Smooth muscle cell (in vitro differentiated cells): ENCODE data around the gene NPVF. TPM values are rescaled to one million over a fixed set of nuclear protein-coding genes. Genes with fewer than 3 reads are reported as not detected.

Experiments used
- DNase-seq: peaks from one replicate; lab custom pipeline; 2025; ENCODE audit not compliant: unreplicated experiment; lab: John Stamatoyannopoulos, UW
- H2AFZ ChIP-seq: fragments of 200-600 bp; sonication (generic); 2 replicates; pipeline ENCODE4 v1.6.0; 2016; ENCODE audit warnings: antibody characterized with exemption, low read depth, mild to moderate bottlenecking
- H3F3A ChIP-seq: fragments of 200-600 bp; sonication (generic); 2 replicates; pipeline ENCODE4 v1.6.0; 2017; ENCODE audit warnings: antibody characterized with exemption, low read depth
- H3K27ac ChIP-seq: fragments of 200-600 bp; sonication (generic); 2 replicates; pipeline ENCODE4 v1.5.1; 2016; ENCODE audit warnings: low read depth, mild to moderate bottlenecking
- H3K27me3 ChIP-seq: fragments of 200-600 bp; sonication (generic); 2 replicates; pipeline ENCODE4 v1.6.1; 2016; ENCODE audit warnings: low read depth, mild to moderate bottlenecking
- H3K36me3 ChIP-seq: fragments of 200-600 bp; sonication (generic); 2 replicates; pipeline ENCODE4 v1.5.1; 2016; ENCODE audit warnings: low read depth
- H3K4me1 ChIP-seq: fragments of 200-600 bp; sonication (generic); 2 replicates; pipeline ENCODE4 v1.5.1; 2016; ENCODE audit warnings: low read depth
- H3K4me2 ChIP-seq: fragments of 200-600 bp; sonication (generic); 2 replicates; pipeline ENCODE4 v1.6.0; 2016; ENCODE audit warnings: mild to moderate bottlenecking
- H3K4me3 ChIP-seq: fragments of 200-600 bp; sonication (generic); 2 replicates; pipeline ENCODE4 v1.5.1; 2016; ENCODE audit warnings: mild to moderate bottlenecking
- H3K79me2 ChIP-seq: fragments of 200-600 bp; sonication (generic); 2 replicates; pipeline ENCODE4 v1.6.0; 2016; ENCODE audit warnings: low read depth, mild to moderate bottlenecking
- H3K9ac ChIP-seq: fragments of 200-600 bp; sonication (generic); 2 replicates; pipeline ENCODE4 v1.6.0; 2016; ENCODE audit warnings: low read depth
- H3K9me3 ChIP-seq: fragments of 200-600 bp; sonication (generic); replicated peaks from 2 replicates; pipeline ENCODE4 v1.5.1; 2016; ENCODE audit warnings: low read depth
- H4K20me1 ChIP-seq: fragments of 200-600 bp; sonication (generic); 2 replicates; pipeline ENCODE4 v1.6.0; 2016; ENCODE audit warnings: low read depth
- CTCF ChIP-seq: fragments of 200-600 bp; sonication (generic); IDR thresholded peaks from 2 replicates; pipeline ENCODE4 v1.5.1; 2017; ENCODE audit warnings: borderline replicate concordance, mild to moderate bottlenecking, antibody characterized with exemption; ENCODE audit not compliant: insufficient read depth, poor library complexity, severe bottlenecking
- WGBS: methylation state at CpG from one replicate; pipeline ENCODE4 v1.1.7; 2016; ENCODE audit warnings: low lambda C conversion rate; 5-methylcytosine and 5-hydroxymethylcytosine counted together
- polyA plus RNA-seq: library from polyadenylated mRNA; unstranded; fragments of >200 nt; fragmentation: Nextera tagmentation; extraction: Ambion mirVana; gene quantifications from 2 replicates; pipeline ENCODE4 v1.2.1, GENCODE V29; 2016
- total RNA-seq: library from RNA; depleted of rRNA; stranded (reverse); fragments of >200 nt; gene quantifications from 2 replicates; pipeline ENCODE4 v1.2.3, GENCODE V29; 2014

Gene NPVF
- total and polyA plus RNA-seq, 2 experiments from 2014 or later = not detected

GRCh38 chr7:25238066-25238725 lies 9.9 kb upstream of the NPVF start:
- no peak overlapping the region for H3K4me2 ChIP-seq
- no peak overlapping the region for H3K9ac ChIP-seq
- H3K4me3 ChIP-seq = no peak overlapping the region
- no peaks in the 10 kb centered on the region for H3K36me3 ChIP-seq
- H3K27me3 ChIP-seq = peaks cover 31% of the 10 kb centered on the region
- no peaks in the 10 kb centered on the region for H3F3A ChIP-seq
- H4K20me1 ChIP-seq = no peaks in the 10 kb centered on the region
- TF ChIP-seq CTCF = no peak
- no peak overlapping the region for H3K27ac ChIP-seq
- no peaks in the 10 kb centered on the region for H3K4me1 ChIP-seq
- H2AFZ ChIP-seq = no peak overlapping the region
- H3K9me3 ChIP-seq = no peaks in the 10 kb centered on the region
- DNase-seq = no peak
- WGBS = 85% methylated on average over 2 of the region's 2 CpGs
- no peaks in the 10 kb centered on the region for H3K79me2 ChIP-seq

GRCh38 chr7:25235471-25235870 lies 7.2 kb upstream of the NPVF start:
- Histone ChIP-seq H3K36me3 (no peaks in the 10 kb centered on the region), H3K9me3 (no peaks in the 10 kb centered on the region), H3K4me3 (no peak overlapping the region), H3K27ac (no peak overlapping the region), H3K27me3 (peaks cover 25% of the 10 kb centered on the region), H4K20me1 (no peaks in the 10 kb centered on the region), H3K79me2 (no peaks in the 10 kb centered on the region), H3K4me1 (no peaks in the 10 kb centered on the region), H2AFZ (no peak overlapping the region), H3K4me2 (no peak overlapping the region), H3F3A (no peaks in the 10 kb centered on the region), H3K9ac (no peak overlapping the region)
- WGBS = 88% methylated on average over 3 of the region's 3 CpGs
- TF ChIP-seq CTCF = no peak
- DNase-seq = no peak

- Histone ChIP-seq H3K9ac (no peak overlapping the region), H3F3A (no peaks in the 10 kb centered on the region), H3K36me3 (no peaks in the 10 kb centered on the region), H3K27ac (no peak overlapping the region), H2AFZ (no peak overlapping the region), H3K9me3 (no peaks in the 10 kb centered on the region), H3K4me1 (no peaks in the 10 kb centered on the region), H4K20me1 (no peaks in the 10 kb centered on the region), H3K4me2 (no peak overlapping the region), H3K4me3 (no peak overlapping the region), H3K27me3 (peaks cover 25% of the 10 kb centered on the region), H3K79me2 (no peaks in the 10 kb centered on the region)
- no peak for TF ChIP-seq CTCF
- no peak for DNase-seq
- WGBS = 92% methylated on average over 4 of the region's 4 CpGs
Measured at GRCh38 chr7:25234336-25234735, 6.0 kb upstream of the NPVF start.

GRCh38 chr7:25223206-25223605 lies 5.1 kb downstream of the NPVF start:
- no peaks in the 10 kb centered on the region for H3K36me3 ChIP-seq
- H3K27ac ChIP-seq = no peak overlapping the region
- H2AFZ ChIP-seq = no peak overlapping the region
- no peak overlapping the region for H3K4me2 ChIP-seq
- no peaks in the 10 kb centered on the region for H3F3A ChIP-seq
- H3K27me3 ChIP-seq = peaks cover 37% of the 10 kb centered on the region
- H3K79me2 ChIP-seq = no peaks in the 10 kb centered on the region
- TF ChIP-seq CTCF = no peak
- no peak overlapping the region for H3K9ac ChIP-seq
- no peaks in the 10 kb centered on the region for H3K4me1 ChIP-seq
- H4K20me1 ChIP-seq = no peaks in the 10 kb centered on the region
- H3K9me3 ChIP-seq = no peaks in the 10 kb centered on the region
- no peak overlapping the region for H3K4me3 ChIP-seq
- no peak for DNase-seq
- WGBS = 94% methylated on average over 3 of the region's 3 CpGs
